Colonic mucosa (tissue), 4 donors: ENCODE results near the gene GFY. TPM values are rescaled to one million over a fixed set of nuclear protein-coding genes. Genes with fewer than 3 reads are reported as not detected.
A peak's percentile ranks its signal among the peaks of the same experiment; 100 is the strongest.

Experiments used
- DNase-seq: peaks from one replicate; pipeline ENCODE4 v3.0.0-alpha.2; 2020
- H3K27ac ChIP-seq: fragments of 200-600 bp; one replicate; pipeline ENCODE4 v1.8.0; 2021
- H3K27me3 ChIP-seq: fragments of 200-600 bp; one replicate; pipeline ENCODE4 v1.8.0; 2021
- H3K36me3 ChIP-seq: fragments of 200-600 bp; one replicate; pipeline ENCODE4 v1.8.0; 2021
- H3K4me1 ChIP-seq: fragments of 200-600 bp; one replicate; pipeline ENCODE4 v1.8.0; 2021; ENCODE audit warnings: mild to moderate bottlenecking
- H3K4me3 ChIP-seq: fragments of 200-600 bp; one replicate; pipeline ENCODE4 v1.8.0; 2021
- H3K9ac ChIP-seq, 2 donors: one replicate each; pipeline ENCODE4 v1.7.0; 2013; ENCODE audit warnings: control low read depth in 2 of 2, low read depth in 2 of 2, low read length in 2 of 2
- H3K9me3 ChIP-seq: fragments of 200-600 bp; one replicate; pipeline ENCODE4 v1.8.0; 2021
- intact Hi-C: fragments of 100-400 bp; cut with DNase I; formaldehyde crosslinking; loops from one replicate; pipeline ENCODE4 v1.14.1; 2022
- total RNA-seq, 2 donors: library from RNA; stranded (reverse); fragmentation: NEBNext Ultra II Directional in 1 of 2; extraction: Animal tissue kit (Norgen Biotek cat#: 25700) in 1 of 2; gene quantifications; one replicate each; pipeline ENCODE4 v1.2.1, GENCODE V29; 2021
- TF ChIP-seq, protein P1 (sequence below): fragments of 200-600 bp; IDR thresholded peaks from one replicate; pipeline ENCODE4 v1.8.0; 2022; ENCODE audit warnings: antibody characterized with exemption, mild to moderate bottlenecking
- donor health status: healthy.
- donor health status: DM: no; HTN: no; CAD: no.
- donor health status: DM: no; HTN: no; CAD: no.

The GFY gene
- total RNA-seq, 2 donors from 2014 or later: not detected

DNA sequence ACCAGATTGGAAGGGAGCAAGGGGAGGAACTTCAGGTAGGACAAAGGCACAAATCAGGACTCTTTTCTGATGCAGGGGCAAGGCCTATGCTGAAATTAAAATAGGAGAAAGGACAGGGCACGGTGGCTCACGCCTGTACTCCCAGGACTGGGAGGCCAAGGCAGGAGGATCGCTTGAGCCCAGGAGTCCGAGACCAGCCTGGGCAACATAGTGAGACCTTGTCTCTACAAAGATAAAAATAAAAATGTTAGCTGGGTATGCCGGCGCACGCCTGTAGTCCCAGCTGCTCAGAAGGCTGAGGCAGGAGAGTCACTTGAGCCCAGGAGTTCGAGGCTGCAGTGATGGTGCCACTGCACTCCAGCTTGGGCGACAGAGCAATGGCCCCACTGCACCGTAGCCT is 10.5 kb downstream of the GFY start:
- no peak overlapping the region for H3K4me3 ChIP-seq
- intact Hi-C loops: no loop called here
- no peak overlapping the region for H3K9ac ChIP-seq
- H3K27me3 ChIP-seq: peaks cover 67% of the 10 kb centered on the region
- no peaks in the 10 kb centered on the region for H3K9me3 ChIP-seq
- no peak overlapping the region for H3K27ac ChIP-seq
- TF ChIP-seq, protein P1, sequence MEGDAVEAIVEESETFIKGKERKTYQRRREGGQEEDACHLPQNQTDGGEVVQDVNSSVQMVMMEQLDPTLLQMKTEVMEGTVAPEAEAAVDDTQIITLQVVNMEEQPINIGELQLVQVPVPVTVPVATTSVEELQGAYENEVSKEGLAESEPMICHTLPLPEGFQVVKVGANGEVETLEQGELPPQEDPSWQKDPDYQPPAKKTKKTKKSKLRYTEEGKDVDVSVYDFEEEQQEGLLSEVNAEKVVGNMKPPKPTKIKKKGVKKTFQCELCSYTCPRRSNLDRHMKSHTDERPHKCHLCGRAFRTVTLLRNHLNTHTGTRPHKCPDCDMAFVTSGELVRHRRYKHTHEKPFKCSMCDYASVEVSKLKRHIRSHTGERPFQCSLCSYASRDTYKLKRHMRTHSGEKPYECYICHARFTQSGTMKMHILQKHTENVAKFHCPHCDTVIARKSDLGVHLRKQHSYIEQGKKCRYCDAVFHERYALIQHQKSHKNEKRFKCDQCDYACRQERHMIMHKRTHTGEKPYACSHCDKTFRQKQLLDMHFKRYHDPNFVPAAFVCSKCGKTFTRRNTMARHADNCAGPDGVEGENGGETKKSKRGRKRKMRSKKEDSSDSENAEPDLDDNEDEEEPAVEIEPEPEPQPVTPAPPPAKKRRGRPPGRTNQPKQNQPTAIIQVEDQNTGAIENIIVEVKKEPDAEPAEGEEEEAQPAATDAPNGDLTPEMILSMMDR: no peak
- H3K36me3 ChIP-seq: no peaks in the 10 kb centered on the region
- no peak for DNase-seq
- no peaks in the 10 kb centered on the region for H3K4me1 ChIP-seq

DNA sequence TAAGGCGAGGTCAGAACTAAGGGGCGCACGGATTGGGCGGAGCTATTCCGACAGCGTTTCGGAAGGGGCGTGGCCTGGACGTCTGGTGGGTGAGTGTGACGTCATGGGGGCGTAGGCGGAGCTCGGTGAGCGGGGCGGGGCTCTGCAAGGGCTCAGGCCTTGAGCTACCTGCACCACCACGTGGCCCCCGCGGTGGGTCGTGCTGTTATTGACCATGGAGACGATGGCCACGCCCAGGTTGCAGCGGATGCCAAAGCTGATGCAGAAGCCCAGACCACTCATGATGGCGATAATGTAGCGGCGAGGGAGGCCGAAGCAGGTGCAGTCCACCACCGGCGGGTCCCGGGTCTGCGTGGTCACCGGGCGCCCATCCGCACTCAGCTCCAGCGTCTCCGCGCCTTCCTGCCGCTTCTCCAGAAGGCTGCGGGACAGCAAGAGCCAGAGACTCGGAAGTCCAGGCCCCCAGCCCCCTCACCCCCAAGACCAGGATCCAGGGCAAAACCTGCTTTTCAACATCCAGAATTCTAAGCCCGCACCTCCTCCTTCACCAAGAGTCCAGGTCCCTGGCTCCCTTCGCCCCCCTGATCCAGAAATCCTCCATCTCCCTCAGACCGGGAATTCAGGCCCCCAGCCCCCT is 11.3 kb downstream of the GFY start:
- Histone ChIP-seq H3K9me3 (no peaks in the 10 kb centered on the region), H3K4me1 (no peaks in the 10 kb centered on the region), H3K27me3 (peaks cover 66% of the 10 kb centered on the region), H3K36me3 (no peaks in the 10 kb centered on the region), H3K4me3 (no peak overlapping the region), H3K9ac (no peak overlapping the region), H3K27ac (no peak overlapping the region)
- TF ChIP-seq, protein P1: no peak
- peak; percentile 38 for DNase-seq
- intact Hi-C loops: no loop called here

DNA sequence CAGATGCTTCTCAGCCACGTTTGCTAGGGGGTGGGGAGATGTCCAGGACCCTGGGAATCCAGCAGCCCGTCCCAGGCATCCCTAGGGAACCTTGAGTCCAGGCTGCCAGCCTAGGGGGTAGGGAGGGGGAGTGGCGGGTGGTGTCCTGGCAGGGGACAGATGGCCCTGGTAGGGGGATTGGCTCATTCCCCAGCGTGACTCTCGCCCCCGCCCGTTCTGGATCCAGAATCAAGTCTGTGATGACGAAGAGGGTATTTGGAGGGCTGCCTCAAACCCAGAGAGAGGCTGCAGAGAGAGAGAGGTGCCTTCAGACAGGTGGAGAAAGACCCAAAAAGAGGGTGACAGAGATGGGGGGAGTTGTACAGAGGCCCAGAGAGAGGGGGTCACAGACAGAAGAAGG is 12.0 kb downstream of the GFY start:
- intact Hi-C loops: no loop called here
- DNase-seq: no peak

DNA sequence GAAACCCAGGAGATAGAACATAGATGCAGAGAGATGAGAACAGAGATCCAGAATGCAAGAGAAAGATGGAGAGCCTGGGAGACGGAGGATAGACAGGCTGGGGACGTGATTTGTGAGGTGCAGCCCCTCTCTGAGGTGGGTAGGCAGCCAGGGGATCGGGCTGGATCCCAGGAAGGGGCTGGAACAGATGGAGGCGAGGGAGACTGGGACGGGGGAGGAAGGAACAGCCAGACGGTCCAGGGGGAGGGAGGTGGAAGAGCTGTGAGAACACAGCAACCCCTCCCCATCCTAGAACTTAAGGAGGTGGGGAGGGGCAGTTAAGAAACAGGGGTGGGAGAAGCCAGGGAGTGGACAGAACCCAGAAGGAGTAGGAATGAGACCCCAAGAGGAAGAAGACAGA is 13.1 kb downstream of the GFY start:
- no peaks in the 10 kb centered on the region for H3K36me3 ChIP-seq
- H3K9ac ChIP-seq: no peak overlapping the region
- H3K9me3 ChIP-seq: no peaks in the 10 kb centered on the region
- no peak overlapping the region for H3K27ac ChIP-seq
- H3K4me3 ChIP-seq: no peak overlapping the region
- H3K27me3 ChIP-seq: peaks cover 51% of the 10 kb centered on the region
- intact Hi-C loops: no loop called here
- no peak for DNase-seq
- TF ChIP-seq, protein P1: no peak
- no peaks in the 10 kb centered on the region for H3K4me1 ChIP-seq

More for the DNA sequence above, 12.0 kb downstream of the GFY start:
- H3K36me3 ChIP-seq: no peaks in the 10 kb centered on the region
- H3K27me3 ChIP-seq: peaks cover 62% of the 10 kb centered on the region
- H3K27ac ChIP-seq: no peak overlapping the region
- TF ChIP-seq, protein P1: no peak
- no peaks in the 10 kb centered on the region for H3K4me1 ChIP-seq
- no peaks in the 10 kb centered on the region for H3K9me3 ChIP-seq
- no peak overlapping the region for H3K9ac ChIP-seq
- no peak overlapping the region for H3K4me3 ChIP-seq

DNA sequence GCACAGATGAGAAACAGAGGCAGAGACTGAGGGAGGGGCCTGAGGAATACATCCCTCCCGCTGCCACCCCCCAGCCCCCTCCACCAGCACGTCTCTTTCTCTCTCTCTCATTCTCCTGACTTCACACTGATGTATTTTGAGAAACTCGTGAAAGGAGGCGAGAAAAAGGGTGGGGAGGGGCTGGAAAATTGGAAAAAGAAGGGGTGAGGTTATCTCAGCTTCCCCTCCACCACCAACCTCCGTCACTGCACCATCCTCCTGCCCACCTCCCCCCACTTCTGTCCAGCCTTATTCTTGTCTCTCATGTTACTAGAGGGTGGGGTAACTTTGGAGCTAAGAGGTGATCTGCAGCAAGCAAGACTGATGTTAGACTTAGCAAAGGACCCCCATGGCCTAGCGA is 14.6 kb downstream of the GFY start:
- Histone ChIP-seq H3K27ac (no peak overlapping the region), H3K9ac (no peak overlapping the region), H3K9me3 (no peaks in the 10 kb centered on the region), H3K4me3 (no peak overlapping the region), H3K36me3 (no peaks in the 10 kb centered on the region), H3K4me1 (no peaks in the 10 kb centered on the region), H3K27me3 (peaks cover 40% of the 10 kb centered on the region)
- intact Hi-C loops: no loop called here
- TF ChIP-seq, protein P1: no peak
- DNase-seq: no peak
